ENCODE measurements around the gene KLHDC3.

Gene KLHDC3

GRCh38 chr6:43013843-43014433, at the start of gene KLHDC3, which contains the start of gene MEA1:
Gene KLHDC3 (plus strand): TSS chr6:43014249. CDS start chr6:43017193, 2,944 bp downstream.
Gene MEA1 (minus strand): TSS chr6:43013946. CDS start chr6:43013813, 133 bp downstream.
- DNase-seq (ENCODE audit: low read depth): peak; percentile 96

DNA sequence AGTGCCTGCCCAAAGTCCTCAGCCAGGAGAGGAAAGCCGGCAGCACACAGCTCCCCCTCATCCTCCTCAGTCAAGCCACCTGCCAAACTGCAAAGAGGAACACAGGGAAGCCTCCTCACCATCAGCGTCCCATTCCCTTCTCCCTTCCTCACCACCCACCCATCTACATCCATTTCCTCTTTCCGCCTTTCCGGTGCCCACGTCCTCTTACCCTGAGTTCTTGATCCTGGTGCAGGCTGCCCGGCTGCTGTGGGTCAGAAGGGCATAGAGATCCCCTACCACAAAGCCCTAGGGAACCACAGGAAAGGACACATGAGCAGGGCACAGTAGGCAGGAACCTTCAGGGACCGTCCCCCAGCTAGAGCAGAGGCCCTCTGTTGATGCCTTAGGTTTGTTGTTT, 47.5 kb upstream of the KLHDC3 start:
- DNase-seq (ENCODE audit: low read depth): no peak

GRCh38 chr6:42967228-42967627, 46.8 kb upstream of the KLHDC3 start:
- no peak for DNase-seq (ENCODE audit: low read depth)

DNA sequence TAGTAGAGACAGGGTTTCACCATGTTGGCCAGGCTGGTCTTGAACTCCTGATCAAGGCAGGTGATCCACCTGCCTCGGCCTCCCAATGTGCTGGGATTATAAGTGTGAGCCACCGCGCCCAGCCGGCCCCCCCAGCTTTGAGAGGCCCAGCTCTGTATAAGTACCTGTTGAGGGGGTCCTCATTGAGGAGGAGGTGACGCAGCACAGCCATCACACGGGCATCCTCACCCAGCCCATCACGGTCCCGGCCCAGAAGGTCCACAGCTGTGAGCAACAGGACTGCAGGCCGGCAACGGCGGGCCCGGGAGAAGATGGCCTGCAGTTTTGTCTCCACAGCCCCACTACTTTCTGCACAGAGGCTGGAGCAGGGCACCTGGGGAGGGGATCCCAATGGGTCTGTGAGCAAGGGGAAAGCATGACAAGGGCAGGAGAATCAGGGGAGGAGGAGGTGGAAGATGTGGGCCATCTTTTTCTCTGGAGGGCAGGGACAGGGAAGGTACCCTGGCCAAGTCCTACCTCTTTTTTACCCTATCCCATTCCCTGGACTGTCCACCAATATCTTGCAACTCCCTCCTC, 45.8 kb upstream of the KLHDC3 start:
- DNase-seq (ENCODE audit: low read depth): no peak

- no peak for DNase-seq (ENCODE audit: low read depth)
These were observed 45.3 kb upstream of the KLHDC3 start for GRCh38 chr6:42968783-42969182.

GRCh38 chr6:42969431-42969830, 44.6 kb upstream of the KLHDC3 start:
- DNase-seq (ENCODE audit: low read depth): no peak

DNA sequence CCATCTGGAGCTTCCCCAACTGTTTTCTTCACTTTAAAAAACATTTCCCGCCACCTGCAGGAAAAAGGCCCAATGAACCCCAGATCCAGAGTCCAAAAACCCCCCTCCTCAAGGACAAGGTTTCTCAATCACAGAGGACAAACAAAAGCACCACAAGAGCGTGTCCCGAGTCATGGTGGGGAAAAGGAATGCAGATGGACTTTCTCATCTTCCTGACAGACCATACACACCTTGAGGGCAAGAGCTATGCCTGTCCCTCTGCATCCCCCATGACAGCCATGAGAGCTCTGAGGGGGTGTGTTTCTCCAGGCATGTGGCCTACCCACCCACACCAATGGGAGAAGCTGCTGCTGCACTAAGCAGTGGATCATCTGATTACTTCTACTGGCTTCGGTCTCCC, 44.1 kb upstream of the KLHDC3 start:
- no peak for DNase-seq (ENCODE audit: low read depth)

DNA sequence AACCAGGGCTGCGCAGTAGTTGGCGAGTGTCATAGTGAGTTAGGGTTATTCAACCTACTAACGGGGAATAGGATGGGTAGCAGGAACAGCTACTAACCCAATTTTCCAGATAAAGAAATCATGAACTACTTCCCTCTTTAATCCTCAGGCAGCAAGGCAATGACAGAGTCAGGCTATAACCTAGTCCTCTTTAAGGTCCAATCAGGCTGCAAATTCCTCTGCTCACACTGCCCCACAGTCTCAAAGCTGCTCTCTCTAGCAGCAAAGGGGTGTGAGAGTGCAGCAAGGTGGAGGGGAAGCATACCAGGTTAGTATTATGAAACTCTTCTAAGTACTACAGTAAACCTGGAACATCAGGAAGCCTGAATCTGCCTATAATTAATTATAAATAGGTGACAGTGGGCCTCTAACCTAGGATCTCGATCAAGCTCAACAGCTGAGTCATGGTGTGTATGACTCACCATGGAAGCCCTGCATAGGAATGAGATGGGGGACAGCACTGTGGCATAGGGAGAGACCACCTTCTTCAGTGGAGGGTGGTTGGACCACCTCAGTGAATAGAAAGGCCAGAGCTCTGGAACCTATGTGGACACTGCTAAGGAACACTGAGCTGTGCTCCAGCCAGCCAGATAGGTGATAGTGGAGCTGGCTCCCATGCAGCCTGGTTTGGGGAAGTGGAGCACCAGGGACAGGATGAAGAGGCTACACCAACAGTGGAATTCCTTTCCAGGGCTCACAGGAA, 43.0 kb upstream of the KLHDC3 start:
- DNase-seq (ENCODE audit: low read depth): no peak

DNA sequence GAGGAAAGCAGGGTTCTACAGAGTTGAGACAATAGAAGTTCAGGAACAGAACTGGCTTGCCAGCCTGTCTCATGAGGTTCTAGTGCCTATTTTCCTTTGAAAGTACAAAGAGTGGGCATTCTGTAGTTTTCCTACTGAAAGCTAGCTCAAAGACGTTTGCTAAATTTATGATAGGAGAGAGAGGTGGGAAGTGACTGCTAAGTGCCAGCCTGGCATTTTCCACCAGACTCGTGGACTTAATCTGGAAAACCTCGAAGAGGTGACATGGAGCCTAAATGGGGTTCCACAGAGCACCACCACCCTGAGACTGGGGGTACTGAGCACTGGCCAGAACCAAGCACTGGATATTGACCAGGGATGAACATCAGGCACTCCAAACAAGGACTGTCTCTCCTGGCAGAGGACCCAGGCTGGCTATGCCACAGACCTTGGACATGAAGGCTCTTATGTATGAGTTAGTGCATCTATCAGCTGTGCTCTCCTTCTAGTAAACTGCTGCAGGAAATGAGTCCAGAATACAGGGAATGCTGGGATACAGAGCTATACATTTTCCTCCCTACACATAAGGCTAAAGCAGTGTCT, 42.2 kb upstream of the KLHDC3 start:
- DNase-seq (ENCODE audit: low read depth): no peak

- DNase-seq (ENCODE audit: low read depth): no peak
These were observed 40.1 kb upstream of the KLHDC3 start for GRCh38 chr6:42973926-42974325.

DNA sequence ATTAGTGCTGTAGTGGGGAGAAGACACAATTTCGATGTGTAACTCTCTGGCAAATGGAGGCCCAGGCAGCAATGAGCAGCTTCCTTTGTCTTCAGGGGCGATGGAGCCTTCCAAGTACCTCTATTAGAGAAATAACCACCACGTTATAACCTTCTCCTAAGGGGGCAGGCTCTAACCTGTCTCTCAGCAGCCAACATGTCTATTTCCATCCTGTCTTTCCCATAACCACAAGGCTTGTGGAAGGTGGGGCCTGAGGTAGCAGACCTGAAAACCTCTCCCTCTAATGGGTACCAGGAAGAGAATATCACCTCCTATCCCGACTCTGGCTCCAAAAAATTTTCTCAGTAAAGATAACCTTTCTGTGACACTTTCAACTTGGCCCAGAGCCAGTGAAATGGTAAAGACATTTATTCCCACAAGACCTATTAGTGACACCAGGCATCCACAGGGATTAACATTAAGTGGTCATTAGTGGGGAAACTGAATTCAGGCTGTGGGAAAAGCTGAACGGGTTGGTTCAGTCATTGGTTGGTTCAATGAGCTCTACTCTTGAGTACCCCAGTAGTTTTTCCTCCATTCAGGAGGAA, 39.0 kb upstream of the KLHDC3 start:
- DNase-seq (ENCODE audit: low read depth): no peak

- no peak for DNase-seq (ENCODE audit: low read depth)
These were observed 35.6 kb upstream of the KLHDC3 start for GRCh38 chr6:42978487-42978838.

DNA sequence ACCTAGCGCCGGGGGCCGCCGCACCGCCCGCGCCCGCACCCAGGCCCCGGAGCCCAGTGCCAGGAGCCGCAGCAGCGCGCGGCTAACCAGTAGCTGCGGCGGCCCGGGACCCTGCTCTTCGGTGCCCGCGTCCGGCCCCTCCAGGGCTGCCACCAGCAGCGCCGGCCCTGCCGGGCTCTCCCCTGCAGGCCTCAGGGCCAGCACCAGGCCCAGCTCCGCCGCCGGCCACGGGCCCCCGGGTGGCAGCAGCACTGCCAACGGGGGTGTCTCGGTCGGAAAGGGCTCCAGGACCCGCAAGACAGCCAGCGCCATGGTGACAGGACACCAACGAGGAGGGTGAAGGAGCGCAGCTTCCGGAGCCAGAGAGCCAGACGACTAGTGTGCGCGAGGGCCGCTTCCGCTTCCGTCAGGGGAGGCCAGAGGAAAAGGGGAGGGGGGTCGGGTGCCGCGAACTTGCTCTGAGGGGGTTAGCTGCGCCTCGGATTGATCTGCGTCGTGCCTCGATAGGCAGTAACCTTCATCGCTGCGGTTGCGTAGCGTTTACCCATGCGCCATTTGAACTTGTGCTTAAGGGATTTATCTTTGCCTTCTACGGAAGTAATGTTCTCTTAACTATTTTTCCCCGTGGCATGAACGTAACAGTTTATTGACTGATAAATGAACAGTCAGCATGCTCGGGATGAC, 35.1 kb upstream of the KLHDC3 start, which contains the start of gene PEX6:
TSS of gene PEX6 (minus strand) at position 343 of the 684 bp plus-strand sequence. CDS start at position 312, 31 bp downstream.
- peak; percentile 89 for DNase-seq (ENCODE audit: low read depth)

GRCh38 chr6:42979523-42980177, 34.4 kb upstream of the KLHDC3 start:
- DNase-seq (ENCODE audit: low read depth): no peak

GRCh38 chr6:42981836-42982235, 32.2 kb upstream of the KLHDC3 start:
- no peak for DNase-seq (ENCODE audit: low read depth)

- DNase-seq (ENCODE audit: low read depth): peak; percentile 93
These were observed 29.8 kb upstream of the KLHDC3 start, which contains the start of gene PPP2R5D for GRCh38 chr6:42984001-42984923. Gene PPP2R5D (plus strand): TSS chr6:42984570. CDS start chr6:42984678, 108 bp downstream.

GRCh38 chr6:42984924-42985475, 29.0 kb upstream of the KLHDC3 start:
- DNase-seq (ENCODE audit: low read depth): no peak

DNA sequence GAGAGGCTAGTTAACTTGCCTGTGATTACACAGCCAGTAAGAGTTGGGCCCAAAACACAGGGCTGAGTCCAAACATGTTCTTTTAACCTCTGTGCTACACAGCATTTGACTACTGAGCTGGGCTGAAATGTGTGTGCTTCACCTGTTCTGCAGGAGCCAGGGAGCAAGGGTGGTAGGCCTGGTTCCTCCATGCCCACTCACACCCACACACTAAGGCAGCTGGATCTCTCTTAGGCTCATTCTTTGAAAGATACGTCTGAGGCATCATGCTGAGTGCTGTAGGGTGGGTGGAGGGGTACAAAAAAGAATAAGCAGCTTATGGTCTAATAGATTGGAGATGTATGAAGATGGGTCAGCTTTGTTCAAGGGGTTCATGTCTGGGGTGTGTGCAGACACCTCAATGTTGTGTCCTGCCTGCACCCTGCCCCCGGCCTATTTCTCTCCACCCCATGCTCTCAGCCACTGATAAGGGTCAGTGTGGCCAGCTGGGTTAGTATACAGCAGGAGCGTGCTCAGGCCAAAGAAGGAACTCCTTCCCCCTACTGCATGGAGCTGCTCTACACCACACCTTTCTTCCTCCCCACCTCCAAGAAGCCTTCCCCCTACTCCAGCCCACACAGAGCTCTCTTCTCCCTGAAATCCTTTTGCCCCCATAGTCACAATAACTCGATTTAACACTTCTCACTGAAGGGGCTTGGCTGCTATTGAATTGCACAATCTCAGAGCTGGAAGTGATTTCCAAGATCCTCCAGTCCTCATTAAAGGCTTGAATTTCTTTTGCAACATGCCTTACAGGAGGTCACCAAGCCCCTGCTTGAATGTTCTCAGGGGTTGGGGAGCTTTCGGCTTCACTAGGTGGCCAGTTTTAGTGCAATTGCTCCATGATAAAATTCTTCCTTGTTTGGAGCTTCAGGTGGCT, 26.3 kb upstream of the KLHDC3 start:
- no peak for DNase-seq (ENCODE audit: low read depth)

Measured in activated T-cell treated with anti-CD3 and anti-CD28 coated beads for 1 hour (primary cell).